Mesenchymal stem cell (in vitro differentiated cells and primary cell): Measurements from ENCODE around the gene ZNG1E.
"Not testable (repeated sequence)": the region's sequence is repeated elsewhere in the genome, so short reads cannot be mapped to it uniquely, and the experiment has no call there.

ENCODE experiments used
- DNase-seq: peaks from one replicate; pipeline ENCODE4 v3.0.0-alpha.2; 2013
- H2AFZ ChIP-seq: one replicate; pipeline ENCODE4 v1.6.1; 2013; ENCODE audit warnings: low read depth, mild to moderate bottlenecking, control low read depth, inconsistent platforms, low read length, moderate library complexity
- H2AK5ac ChIP-seq: 2 replicates; pipeline ENCODE4 v1.6.1; 2013; ENCODE audit warnings: low read length, moderate library complexity, mild to moderate bottlenecking, inconsistent platforms; ENCODE audit not compliant: severe bottlenecking
- H2BK120ac ChIP-seq: one replicate; pipeline ENCODE4 v1.6.1; 2013; ENCODE audit warnings: low read depth, mild to moderate bottlenecking, inconsistent platforms, low read length, moderate library complexity
- H2BK12ac ChIP-seq, 2 experiments: one replicate each; pipeline ENCODE4 v1.6.1; 2013; ENCODE audit warnings: inconsistent platforms in 2 of 2, low read length in 2 of 2, mild to moderate bottlenecking in 2 of 2, moderate library complexity in 2 of 2, control low read depth in 1 of 2
- H2BK15ac ChIP-seq: one replicate; pipeline ENCODE4 v1.6.1; 2013; ENCODE audit warnings: mild to moderate bottlenecking, low read depth, inconsistent platforms; ENCODE audit not compliant: poor library complexity, severe bottlenecking
- H2BK5ac ChIP-seq: 2 replicates; pipeline ENCODE4 v1.6.1; 2013; ENCODE audit warnings: low read depth, mild to moderate bottlenecking, low read length, control low read depth, inconsistent platforms; ENCODE audit not compliant: poor library complexity, severe bottlenecking
- H3K14ac ChIP-seq, 2 experiments: one replicate each; pipeline ENCODE4 v1.6.1; 2013; ENCODE audit warnings: inconsistent platforms in 2 of 2, low read length in 2 of 2, control low read depth in 1 of 2, mild to moderate bottlenecking in 1 of 2, moderate library complexity in 1 of 2
- H3K18ac ChIP-seq, 2 experiments: one replicate each; pipeline ENCODE4 v1.6.1; 2013; ENCODE audit warnings: inconsistent platforms in 2 of 2, low read length in 2 of 2, control low read depth in 1 of 2, low read depth in 1 of 2, mild to moderate bottlenecking in 1 of 2
- H3K23ac ChIP-seq, 2 experiments: one replicate each; pipeline ENCODE4 v1.6.1; 2013; ENCODE audit warnings: inconsistent platforms in 2 of 2, low read length in 2 of 2, mild to moderate bottlenecking in 2 of 2, moderate library complexity in 2 of 2, control low read depth in 1 of 2
- H3K27ac ChIP-seq: 2 replicates; pipeline ENCODE4 v1.5.1; 2013; ENCODE audit warnings: mild to moderate bottlenecking, moderate library complexity, low read length, control low read depth, inconsistent platforms; ENCODE audit not compliant: poor library complexity, severe bottlenecking
- H3K27me3 ChIP-seq, 2 experiments: 2 replicates each; pipeline versions ENCODE4 v1.6.1 to v1.7.0; 2013; ENCODE audit warnings: low read length in 2 of 2, mild to moderate bottlenecking in 2 of 2, moderate library complexity in 2 of 2, control low read depth in 1 of 2, inconsistent platforms in 1 of 2; ENCODE audit not compliant: control insufficient read depth in 1 of 2, insufficient read depth in 1 of 2
- H3K36me3 ChIP-seq, 2 experiments: 2 replicates each; pipeline versions ENCODE4 v1.6.1 to v1.7.0; 2013; ENCODE audit warnings: low read length in 2 of 2, control low read depth in 1 of 2, inconsistent platforms in 1 of 2, low read depth in 1 of 2, mild to moderate bottlenecking in 1 of 2; ENCODE audit not compliant: insufficient read depth in 2 of 2, control insufficient read depth in 1 of 2
- H3K4ac ChIP-seq, 2 experiments: one replicate each; pipeline ENCODE4 v1.6.1; 2013; ENCODE audit warnings: inconsistent platforms in 2 of 2, low read length in 2 of 2, mild to moderate bottlenecking in 2 of 2, moderate library complexity in 2 of 2, control low read depth in 1 of 2, low read depth in 1 of 2
- H3K4me1 ChIP-seq: 2 replicates; pipeline ENCODE4 v1.6.1; 2013; ENCODE audit warnings: low read depth, low read length, control low read depth; ENCODE audit not compliant: control insufficient read depth, insufficient read depth
- H3K4me2 ChIP-seq: 2 replicates; pipeline ENCODE4 v1.6.1; 2013; ENCODE audit warnings: low read length, mild to moderate bottlenecking, inconsistent platforms; ENCODE audit not compliant: poor library complexity, severe bottlenecking
- H3K4me3 ChIP-seq, 2 experiments: 2 replicates each; pipeline versions ENCODE4 v1.5.1 to v1.7.0; 2013; ENCODE audit warnings: low read length in 2 of 2, mild to moderate bottlenecking in 2 of 2, control low read depth in 1 of 2, low read depth in 1 of 2; ENCODE audit not compliant: insufficient read depth in 1 of 2
- H3K79me1 ChIP-seq: replicated peaks from 2 replicates; pipeline ENCODE4 v1.6.1; 2013; ENCODE audit warnings: mild to moderate bottlenecking, control low read depth, low read length, inconsistent platforms; ENCODE audit not compliant: poor library complexity, severe bottlenecking
- H3K9ac ChIP-seq: 2 replicates; pipeline ENCODE4 v1.7.0; 2013; ENCODE audit warnings: mild to moderate bottlenecking, low read length, moderate library complexity
- H3K9me3 ChIP-seq: 2 replicates; pipeline ENCODE4 v1.7.0; 2013; ENCODE audit warnings: mild to moderate bottlenecking, low read length; ENCODE audit not compliant: control insufficient read depth
- H4K8ac ChIP-seq: one replicate; pipeline ENCODE4 v1.6.1; 2013; ENCODE audit warnings: inconsistent platforms, mild to moderate bottlenecking, low read length, moderate library complexity
- H4K91ac ChIP-seq: one replicate; pipeline ENCODE4 v1.6.1; 2013; ENCODE audit warnings: mild to moderate bottlenecking, low read length, inconsistent platforms
- WGBS: methylation state at CpG from one replicate; pipeline ENCODE4 v1.1.7; 2013; ENCODE audit warnings: mixed read lengths; 5-methylcytosine and 5-hydroxymethylcytosine counted together

ZNG1E gene

DNA sequence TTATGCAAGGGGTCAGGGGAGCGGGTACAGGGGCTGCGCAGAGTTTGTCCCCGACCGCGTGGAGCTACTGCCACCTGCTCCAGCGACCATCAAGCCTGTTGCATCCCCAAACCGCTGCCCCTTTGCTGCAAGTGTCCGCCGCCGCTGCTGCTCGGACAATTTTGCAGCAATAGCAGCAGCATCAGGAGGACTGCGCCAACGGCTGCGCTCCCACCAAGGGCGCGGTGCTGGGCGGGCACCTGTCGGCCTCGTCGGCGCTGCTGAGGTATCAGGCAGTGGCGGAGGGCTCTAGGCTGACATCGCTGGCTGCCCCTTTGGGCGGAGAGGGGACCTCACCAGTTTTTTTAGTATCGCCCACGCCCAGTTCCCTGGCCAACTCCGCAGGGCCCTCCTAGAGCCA lies 62.4 kb downstream of the ZNG1E start:
- not testable (repeated sequence) for H2AFZ ChIP-seq, H3K4ac ChIP-seq, H4K91ac ChIP-seq, H3K27me3 ChIP-seq, H2AK5ac ChIP-seq, H2BK12ac ChIP-seq, H3K4me3 ChIP-seq, H2BK15ac ChIP-seq, DNase-seq, H4K8ac ChIP-seq, H2BK5ac ChIP-seq, H3K36me3 ChIP-seq, H3K79me1 ChIP-seq, H3K18ac ChIP-seq, H3K9me3 ChIP-seq, H3K14ac ChIP-seq, H2BK120ac ChIP-seq, H3K27ac ChIP-seq, H3K9ac ChIP-seq, H3K23ac ChIP-seq, H3K4me1 ChIP-seq
- WGBS, result no CpG with 5 or more reads among the region's 27 CpGs
- peak overlapping the region; percentile 16 for H3K4me2 ChIP-seq
